BJ (cell line): ENCODE data around the gene MYO3B. TPM values are rescaled to one million over a fixed set of nuclear protein-coding genes. Genes with fewer than 3 reads are reported as not detected.

Experiments used
- CTCF ChIA-PET: fragments of 350-600 bp; formaldehyde crosslinking; extraction: SDS; loops from one replicate; lab custom pipeline; 2021; ENCODE audit warnings: antibody characterized with exemption, inconsistent platforms; lab: Yijun Ruan, JAX
- POLR2A ChIA-PET: fragments of 300-600 bp; sonication (Branson Sonifier 250); formaldehyde crosslinking; extraction: SDS; loops from one replicate; lab custom pipeline; 2021; ENCODE audit warnings: antibody characterized with exemption; lab: Charles Lee
- DNase-seq: peaks from one replicate; pipeline ENCODE4 v3.0.0-alpha.2; 2011; ENCODE audit warnings: low read depth
- H3K27me3 ChIP-seq: 2 replicates; pipeline ENCODE4 v1.6.0; 2011; ENCODE audit warnings: low read length; ENCODE audit not compliant: control insufficient read depth, insufficient read depth
- H3K36me3 ChIP-seq: 2 replicates; pipeline ENCODE4 v1.5.1; 2011; ENCODE audit warnings: low read length; ENCODE audit not compliant: control insufficient read depth, insufficient read depth
- H3K4me3 ChIP-seq: 2 replicates; pipeline ENCODE4 v1.5.1; 2011; ENCODE audit warnings: low read depth, mild to moderate bottlenecking, control low read depth, low read length
- CTCF ChIP-seq: IDR thresholded peaks from 2 replicates; pipeline ENCODE4 v1.5.1; 2011; ENCODE audit warnings: low read depth, mild to moderate bottlenecking, control low read depth, inconsistent platforms, low read length, moderate library complexity; ENCODE audit not compliant: insufficient read depth
- polyA plus RNA-seq: library from polyadenylated mRNA; depleted of rRNA; stranded (reverse); fragments of >200 nt; gene quantifications from 2 replicates; pipeline ENCODE4 v1.2.3, GENCODE V29; 2011

The MYO3B gene
- polyA plus RNA-seq, 1 experiment = not detected

GRCh38 chr2:170306293-170306873, 128.4 kb downstream of the MYO3B start:
- no peaks in the 10 kb centered on the region for H3K36me3 ChIP-seq
- no peak overlapping the region for H3K4me3 ChIP-seq
- ChIA-PET CTCF (no interaction called here), POLR2A (no interaction called here)
- H3K27me3 ChIP-seq = no peaks in the 10 kb centered on the region
- no peak for DNase-seq
- TF ChIP-seq CTCF = no peak

GRCh38 chr2:170307052-170307451, 129.1 kb downstream of the MYO3B start:
- H3K4me3 ChIP-seq = no peak overlapping the region
- H3K36me3 ChIP-seq = no peaks in the 10 kb centered on the region
- H3K27me3 ChIP-seq = no peaks in the 10 kb centered on the region
- ChIA-PET CTCF (no interaction called here), POLR2A (no interaction called here)
- DNase-seq = no peak
- no peak for TF ChIP-seq CTCF

- Histone ChIP-seq H3K4me3 (no peak overlapping the region), H3K36me3 (no peaks in the 10 kb centered on the region), H3K27me3 (no peaks in the 10 kb centered on the region)
- TF ChIP-seq CTCF = no peak
- CTCF ChIA-PET = no interaction called here
- POLR2A ChIA-PET = no interaction called here
- DNase-seq = no peak
These were observed 129.8 kb downstream of the MYO3B start for GRCh38 chr2:170307555-170308351.

- CTCF ChIA-PET = no interaction called here
- no peaks in the 10 kb centered on the region for H3K36me3 ChIP-seq
- H3K27me3 ChIP-seq = no peaks in the 10 kb centered on the region
- DNase-seq = no peak
- no peak overlapping the region for H3K4me3 ChIP-seq
- POLR2A ChIA-PET = no interaction called here
- TF ChIP-seq CTCF = no peak
These were observed 133.0 kb downstream of the MYO3B start for GRCh38 chr2:170310876-170311502.

GRCh38 chr2:170313347-170313991, 135.5 kb downstream of the MYO3B start:
- no peak for TF ChIP-seq CTCF
- H3K27me3 ChIP-seq = no peaks in the 10 kb centered on the region
- H3K4me3 ChIP-seq = no peak overlapping the region
- DNase-seq = no peak
- ChIA-PET POLR2A (no interaction called here), CTCF (interaction anchor here (0.5 to 1.8 kb wide), 2 partner anchors 11 to 130 kb away, joined by 3 to 6 read pairs; no protein-coding TSS in a partner anchor)
- H3K36me3 ChIP-seq = no peaks in the 10 kb centered on the region
